Measurements from ENCODE around the gene CCDC177.

Gene CCDC177

GRCh38 chr14:69535230-69535848, 39.3 kb downstream of the CCDC177 start:
- in situ Hi-C loops (cut with HindIII; ENCODE audit: low sequenced_read_pairs), result no loop called here

- in situ Hi-C loops (cut with HindIII; ENCODE audit: low sequenced_read_pairs), result no loop called here
These were observed 41.9 kb downstream of the CCDC177 start for GRCh38 chr14:69532561-69533340.

- in situ Hi-C loops (cut with HindIII; ENCODE audit: low sequenced_read_pairs), result no loop called here
These were observed 43.5 kb downstream of the CCDC177 start for GRCh38 chr14:69531135-69531534.

- in situ Hi-C loops (cut with HindIII; ENCODE audit: low sequenced_read_pairs), result no loop called here
These were observed 44.6 kb downstream of the CCDC177 start for GRCh38 chr14:69530095-69530494.

GRCh38 chr14:69529563-69529962, 45.1 kb downstream of the CCDC177 start:
- in situ Hi-C loops (cut with HindIII; ENCODE audit: low sequenced_read_pairs), result no loop called here

GRCh38 chr14:69528930-69529329, 45.7 kb downstream of the CCDC177 start:
- in situ Hi-C loops (cut with HindIII; ENCODE audit: low sequenced_read_pairs), result no loop called here

- in situ Hi-C loops (cut with HindIII; ENCODE audit: low sequenced_read_pairs), result no loop called here
These were observed 46.5 kb downstream of the CCDC177 start for GRCh38 chr14:69528143-69528542.

- in situ Hi-C loops (cut with HindIII; ENCODE audit: low sequenced_read_pairs), result no loop called here
These were observed 47.0 kb downstream of the CCDC177 start for GRCh38 chr14:69527635-69528034.

GRCh38 chr14:69525896-69526295, 48.8 kb downstream of the CCDC177 start:
- in situ Hi-C loops (cut with HindIII; ENCODE audit: low sequenced_read_pairs), result no loop called here

GRCh38 chr14:69522026-69522425, 52.6 kb downstream of the CCDC177 start:
- in situ Hi-C loops (cut with HindIII; ENCODE audit: low sequenced_read_pairs), result no loop called here

Measured in endothelial cell of hepatic sinusoid (primary cell).